Measurements from ENCODE around the gene C21orf91. TPM values are rescaled to one million over a fixed set of nuclear protein-coding genes. Genes with fewer than 3 reads are reported as not detected.

Gene C21orf91
- total RNA-seq, 2 experiments from 2014 or later, result 32.5 to 32.6 TPM

DNA sequence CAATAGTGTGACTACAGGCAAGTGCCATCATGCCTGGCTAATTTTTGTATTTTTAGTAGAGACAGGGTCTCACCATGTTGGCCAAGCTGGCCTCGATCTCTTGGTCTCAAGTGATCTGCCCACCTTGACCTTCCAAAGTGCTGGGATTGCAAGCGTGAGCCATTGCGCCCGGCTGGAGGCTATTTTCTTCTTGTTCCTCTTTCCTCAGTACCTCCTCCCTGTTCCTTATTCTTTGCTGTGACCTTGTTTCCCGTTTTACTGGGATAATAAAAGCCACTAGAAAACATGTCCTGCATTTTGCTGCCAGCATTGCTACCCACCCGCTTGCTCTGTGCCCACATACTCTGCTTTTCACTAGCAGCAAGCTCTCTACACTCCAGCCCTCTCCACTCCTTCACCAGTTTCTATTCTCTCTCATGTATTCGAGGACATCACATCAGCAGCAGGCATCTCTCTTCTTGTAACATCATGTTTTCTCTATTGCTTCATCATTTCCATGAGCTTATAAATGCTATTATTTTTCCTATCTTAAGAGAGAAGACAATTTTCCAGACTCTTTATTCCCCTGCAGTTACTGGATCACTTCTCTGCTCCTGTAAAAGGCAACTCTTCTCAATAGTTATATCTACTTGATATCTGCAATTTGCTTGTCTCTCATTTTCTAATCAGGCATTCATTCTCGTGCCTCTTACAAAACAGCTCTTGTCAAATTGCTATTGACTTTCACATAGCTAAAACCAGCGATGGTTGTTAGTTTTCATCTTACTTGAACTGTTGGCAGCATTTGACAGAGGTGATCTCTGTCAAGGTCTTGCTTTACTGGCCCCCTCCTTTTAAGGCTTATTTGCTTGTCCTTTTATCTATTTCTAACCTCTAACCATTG is 34.5 kb upstream of the C21orf91 start:
- DNase-seq (no peak), ATAC-seq (no peak)
- H3K4me1 Mint-ChIP-seq (ENCODE audit: low read depth), result peaks cover 1% of the 10 kb centered on the region
- H3K27me3 Mint-ChIP-seq, result no peaks in the 10 kb centered on the region
- H3K36me3 Mint-ChIP-seq (ENCODE audit: low read depth), result no peaks in the 10 kb centered on the region
- no peaks in the 10 kb centered on the region for H3K9me3 Mint-ChIP-seq
- CTCF ChIA-PET, result no interaction called here
- intact Hi-C loops (cut with micrococcal nuclease), result no loop called here
- no peak overlapping the region for H3K27ac Mint-ChIP-seq
- TF ChIP-seq, protein P1, sequence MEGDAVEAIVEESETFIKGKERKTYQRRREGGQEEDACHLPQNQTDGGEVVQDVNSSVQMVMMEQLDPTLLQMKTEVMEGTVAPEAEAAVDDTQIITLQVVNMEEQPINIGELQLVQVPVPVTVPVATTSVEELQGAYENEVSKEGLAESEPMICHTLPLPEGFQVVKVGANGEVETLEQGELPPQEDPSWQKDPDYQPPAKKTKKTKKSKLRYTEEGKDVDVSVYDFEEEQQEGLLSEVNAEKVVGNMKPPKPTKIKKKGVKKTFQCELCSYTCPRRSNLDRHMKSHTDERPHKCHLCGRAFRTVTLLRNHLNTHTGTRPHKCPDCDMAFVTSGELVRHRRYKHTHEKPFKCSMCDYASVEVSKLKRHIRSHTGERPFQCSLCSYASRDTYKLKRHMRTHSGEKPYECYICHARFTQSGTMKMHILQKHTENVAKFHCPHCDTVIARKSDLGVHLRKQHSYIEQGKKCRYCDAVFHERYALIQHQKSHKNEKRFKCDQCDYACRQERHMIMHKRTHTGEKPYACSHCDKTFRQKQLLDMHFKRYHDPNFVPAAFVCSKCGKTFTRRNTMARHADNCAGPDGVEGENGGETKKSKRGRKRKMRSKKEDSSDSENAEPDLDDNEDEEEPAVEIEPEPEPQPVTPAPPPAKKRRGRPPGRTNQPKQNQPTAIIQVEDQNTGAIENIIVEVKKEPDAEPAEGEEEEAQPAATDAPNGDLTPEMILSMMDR (IDR thresholded peaks at IDR 0.05), result no peak
- H3K4me3 Mint-ChIP-seq, result no peak overlapping the region
- POLR2A ChIA-PET, result no interaction called here

DNA sequence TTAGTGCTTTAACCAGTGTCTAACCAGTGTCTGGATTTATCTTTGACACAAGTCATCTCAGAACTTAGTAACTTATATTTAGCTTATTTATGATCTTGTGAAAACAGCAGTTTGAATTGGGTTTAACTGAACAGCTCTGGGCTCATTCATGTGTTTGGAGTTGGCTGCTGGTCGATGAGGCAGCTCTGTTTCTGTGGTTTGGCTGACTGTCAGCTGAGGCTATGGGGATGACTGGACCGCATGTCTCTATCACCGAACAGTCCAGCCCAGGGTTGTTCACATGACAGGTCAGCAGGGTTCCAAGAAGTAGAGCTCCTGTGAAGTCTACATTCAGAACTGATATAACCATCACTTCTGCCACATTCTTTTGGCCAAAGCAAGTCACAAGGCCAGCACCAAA is 29.1 kb upstream of the C21orf91 start:
- H3K9me3 Mint-ChIP-seq, result no peaks in the 10 kb centered on the region
- TF ChIP-seq, protein P1 (IDR thresholded peaks at IDR 0.05), result no peak
- H3K27ac Mint-ChIP-seq, result no peak overlapping the region
- peaks cover 3% of the 10 kb centered on the region for H3K4me1 Mint-ChIP-seq (ENCODE audit: low read depth)
- ATAC-seq (no peak), DNase-seq (no peak)
- CTCF ChIA-PET, result interaction anchor here (0.8 to 1.6 kb wide), 6 partner anchors 14 to 169 kb away, joined by 3 to 6 read pairs (median 4); no protein-coding TSS in a partner anchor
- no peaks in the 10 kb centered on the region for H3K27me3 Mint-ChIP-seq
- no peak overlapping the region for H3K4me3 Mint-ChIP-seq
- intact Hi-C loops (cut with micrococcal nuclease), result no loop called here
- H3K36me3 Mint-ChIP-seq (ENCODE audit: low read depth), result no peaks in the 10 kb centered on the region
- POLR2A ChIA-PET, result no interaction called here

GRCh38 chr21:17841103-17841502 is 21.9 kb upstream of the C21orf91 start:
- Mint-ChIP-seq H3K27ac (no peak overlapping the region), H3K9me3 (no peaks in the 10 kb centered on the region), H3K27me3 (no peaks in the 10 kb centered on the region), H3K4me3 (no peak overlapping the region), H3K4me1 (ENCODE audit: low read depth) (no peaks in the 10 kb centered on the region), H3K36me3 (ENCODE audit: low read depth) (no peaks in the 10 kb centered on the region)
- no peak for ATAC-seq
- CTCF ChIA-PET, result no interaction called here
- POLR2A ChIA-PET, result interaction anchor here (0.9 kb wide), 1 partner anchor 11 kb away, joined by 3 read pairs; no protein-coding TSS in a partner anchor
- TF ChIP-seq, protein P1 (IDR thresholded peaks at IDR 0.05), result no peak
- intact Hi-C loops (cut with micrococcal nuclease), result no loop called here
- DNase-seq, result no peak

DNA sequence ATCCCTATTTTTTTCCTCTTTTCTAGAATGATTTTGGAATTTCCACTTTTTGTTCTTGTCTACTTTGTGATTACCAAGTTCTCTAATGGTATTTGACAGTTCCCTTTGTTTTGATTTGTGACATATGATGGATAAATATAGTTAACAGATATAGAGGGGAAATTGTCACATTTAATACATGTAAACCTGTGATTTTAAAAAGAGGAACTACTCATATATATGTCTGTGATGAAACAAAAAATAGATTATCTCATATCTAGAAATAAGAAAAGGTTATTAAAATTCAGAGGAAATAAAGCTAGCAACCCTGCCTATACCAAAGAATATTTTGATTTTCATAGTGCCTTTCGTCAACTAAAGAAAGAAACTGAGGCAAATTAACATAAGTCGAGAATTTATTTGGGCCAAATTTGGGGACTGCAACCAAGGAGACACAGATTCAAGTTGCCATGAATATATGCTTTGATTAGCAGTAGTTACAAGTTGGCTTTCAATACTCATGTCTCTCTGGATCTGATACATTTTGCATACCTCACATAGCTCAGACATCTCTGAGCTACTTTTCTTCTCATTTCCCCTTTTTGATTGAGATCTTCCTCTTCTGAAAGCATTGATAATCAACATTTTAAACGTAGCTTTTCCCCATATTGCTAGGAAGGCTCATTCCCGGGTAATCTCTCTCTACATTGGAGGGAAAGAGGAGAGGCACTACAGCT is 15.6 kb upstream of the C21orf91 start:
- ATAC-seq (no peak), DNase-seq (no peak)
- CTCF ChIA-PET, result interaction anchor here (1.2 to 2.2 kb wide), 2 partner anchors 54 to 155 kb away, joined by 4 to 6 read pairs; no protein-coding TSS in a partner anchor
- Mint-ChIP-seq H3K9me3 (no peaks in the 10 kb centered on the region), H3K27ac (no peak overlapping the region), H3K36me3 (ENCODE audit: low read depth) (no peaks in the 10 kb centered on the region), H3K4me1 (ENCODE audit: low read depth) (no peaks in the 10 kb centered on the region), H3K4me3 (no peak overlapping the region), H3K27me3 (no peaks in the 10 kb centered on the region)
- POLR2A ChIA-PET, result no interaction called here
- intact Hi-C loops (cut with micrococcal nuclease), result no loop called here
- TF ChIP-seq, protein P1 (IDR thresholded peaks at IDR 0.05), result no peak

- Mint-ChIP-seq H3K36me3 (ENCODE audit: low read depth) (peaks cover 3% of the 10 kb centered on the region), H3K27me3 (no peaks in the 10 kb centered on the region), H3K27ac (no peak overlapping the region), H3K4me1 (ENCODE audit: low read depth) (no peaks in the 10 kb centered on the region), H3K9me3 (peaks cover 15% of the 10 kb centered on the region), H3K4me3 (no peak overlapping the region)
- POLR2A ChIA-PET, result no interaction called here
- CTCF ChIA-PET, result interaction anchor here (0.7 kb wide), 1 partner anchor 74 kb away, joined by 3 read pairs; no protein-coding TSS in a partner anchor
- DNase-seq (no peak), ATAC-seq (no peak)
- TF ChIP-seq, protein P1 (IDR thresholded peaks at IDR 0.05), result no peak
- intact Hi-C loops (cut with micrococcal nuclease), result no loop called here
Measured at GRCh38 chr21:17829472-17829871, 10.3 kb upstream of the C21orf91 start.
